HCT116 (cell line): ENCODE data around the gene MYOF. TPM values are rescaled to one million over a fixed set of nuclear protein-coding genes. Genes with fewer than 3 reads are reported as not detected.

Experiments used
- ATAC-seq: fragments of 200-7000 bp; cut with Tn5 transposase; 2 replicates; pipeline ENCODE4 v1.9.1; 2020; ENCODE audit warnings: mild to moderate bottlenecking, moderate library complexity
- BruUV-seq: library from RNA; stranded (reverse); fragments of 400-500 nt; replicated peaks from 2 replicates; lab custom pipeline; 2021; lab: Mats Ljungman, UMichigan
- CTCF ChIA-PET: fragments of 300-600 bp; sonication (Branson Sonifier 250); formaldehyde crosslinking; loops from one replicate; lab custom pipeline; 2021; ENCODE audit warnings: antibody characterized with exemption; lab: Charles Lee
- POLR2A ChIA-PET: fragments of 300-600, 350-600 bp; sonication (Branson Sonifier 250); formaldehyde crosslinking; loops from one replicate; lab custom pipeline; 2021; ENCODE audit warnings: antibody characterized with exemption; lab: Charles Lee
- RAD21 ChIA-PET, 2 experiments: fragments of 300-600 bp; sonication (Branson Sonifier 250); formaldehyde crosslinking; loops; one replicate each; lab custom pipeline; 2023; ENCODE audit warnings: low total read pairs in 2 of 2; ENCODE audit not compliant: uncharacterized antibody in 2 of 2, unreplicated experiment in 2 of 2, low non-redundant PET in 1 of 2; lab: Charles Lee
- DNase-seq: peaks from one replicate; pipeline ENCODE4 v3.0.0-alpha.2; 2010; ENCODE audit warnings: low read depth, low spot score
- H2AFZ ChIP-seq: fragments of 200-600 bp; shearing (Covaris generic), sonication (generic); 2 replicates; pipeline ENCODE4 v1.6.1; 2017; ENCODE audit warnings: low read depth, mixed run types, mixed read lengths, antibody characterized with exemption, low read length; ENCODE audit not compliant: poor library complexity, severe bottlenecking
- H3K27ac ChIP-seq: 2 replicates; pipeline ENCODE4 v1.5.1; 2012; ENCODE audit warnings: low read depth, low read length
- H3K27me3 ChIP-seq: fragments of 200-600 bp; sonication (generic); 2 replicates; pipeline ENCODE4 v1.6.1; 2016; ENCODE audit warnings: mixed run types, low read length, mixed read lengths; ENCODE audit not compliant: insufficient read depth
- H3K36me3 ChIP-seq, 2 experiments: fragments of 200-500 bp in 1 of 2; fragments of 200-600 bp in 1 of 2; sonication (Bioruptor generic) in 1 of 2; sonication (generic) in 1 of 2; 2 replicates each; pipeline versions ENCODE4 v1.5.1 to v1.6.1; 2014 to 2016; ENCODE audit warnings: low read length in 2 of 2, inconsistent platforms in 1 of 2, mixed read lengths in 1 of 2, mixed run types in 1 of 2; ENCODE audit not compliant: insufficient read depth in 2 of 2, control insufficient read depth in 1 of 2
- H3K4me1 ChIP-seq, 2 experiments: fragments of 200-600 bp in 1 of 2; sonication (generic) in 1 of 2; 2 replicates each; pipeline versions ENCODE4 v1.5.1 to v1.6.1; 2012 to 2017; ENCODE audit warnings: low read length in 2 of 2, inconsistent platforms in 1 of 2, mild to moderate bottlenecking in 1 of 2, mixed read lengths in 1 of 2, mixed run types in 1 of 2, moderate library complexity in 1 of 2; ENCODE audit not compliant: insufficient read depth in 2 of 2, control insufficient read depth in 1 of 2
- H3K4me2 ChIP-seq: fragments of 200-600 bp; sonication (generic); 2 replicates; pipeline ENCODE4 v1.6.1; 2017; ENCODE audit warnings: mixed run types, low read length, mixed read lengths
- H3K4me3 ChIP-seq, 2 experiments: fragments of 200-600 bp in 1 of 2; sonication (generic) in 1 of 2; replicated peaks in 1 of 2; 2 replicates each; pipeline ENCODE4 v1.5.1; 2011 to 2016; ENCODE audit warnings: low read length in 2 of 2, control low read depth in 1 of 2, low read depth in 1 of 2, mild to moderate bottlenecking in 1 of 2, mixed read lengths in 1 of 2, mixed run types in 1 of 2
- H3K79me2 ChIP-seq: fragments of 200-600 bp; sonication (generic); 2 replicates; pipeline ENCODE4 v1.6.1; 2017; ENCODE audit warnings: mild to moderate bottlenecking, mixed run types, low read length, moderate library complexity, mixed read lengths; ENCODE audit not compliant: insufficient read depth
- H3K9ac ChIP-seq: fragments of 200-600 bp; sonication (generic); 2 replicates; pipeline ENCODE4 v1.6.1; 2016; ENCODE audit warnings: low read length, mixed read lengths
- H3K9me2 ChIP-seq: fragments of 200-600 bp; sonication (generic), shearing (Covaris generic); 2 replicates; pipeline ENCODE4 v1.6.1; 2017; ENCODE audit warnings: mixed run types, mild to moderate bottlenecking, moderate library complexity; ENCODE audit not compliant: insufficient read depth
- H3K9me3 ChIP-seq, 2 experiments: fragments of 200-500 bp in 1 of 2; fragments of 200-600 bp in 1 of 2; sonication (Bioruptor generic) in 1 of 2; sonication (generic) in 1 of 2; 2 replicates each; pipeline ENCODE4 v1.6.1; 2014 to 2017; ENCODE audit warnings: low read length in 2 of 2, mixed read lengths in 2 of 2, inconsistent platforms in 1 of 2, low read depth in 1 of 2, mild to moderate bottlenecking in 1 of 2, mixed run types in 1 of 2, moderate library complexity in 1 of 2; ENCODE audit not compliant: control insufficient read depth in 1 of 2, insufficient read depth in 1 of 2
- H4K20me1 ChIP-seq: fragments of 200-600 bp; sonication (generic), shearing (Covaris generic); 2 replicates; pipeline ENCODE4 v1.6.1; 2017; ENCODE audit warnings: mixed run types, mild to moderate bottlenecking, moderate library complexity; ENCODE audit not compliant: insufficient read depth
- CBX3 ChIP-seq: IDR thresholded peaks from 2 replicates; pipeline ENCODE4 v1.6.1; 2012; ENCODE audit warnings: low read depth
- CTCF ChIP-seq, 3 experiments: fragments of 200-600 bp in 1 of 3; sonication (generic) in 1 of 3; IDR thresholded peaks in 2 of 3; conservative IDR thresholded peaks in 1 of 3; 2 replicates each; pipeline ENCODE4 v1.5.1; 2012 to 2017; ENCODE audit warnings: low read depth in 2 of 3, low read length in 2 of 3, antibody characterized with exemption in 1 of 3, borderline replicate concordance in 1 of 3, control low read depth in 1 of 3, mild to moderate bottlenecking in 1 of 3, mixed read lengths in 1 of 3, mixed run types in 1 of 3, moderate library complexity in 1 of 3; ENCODE audit not compliant: insufficient read depth in 1 of 3
- EGR1 ChIP-seq: IDR thresholded peaks from 2 replicates; pipeline ENCODE4 v1.6.1; 2012; ENCODE audit warnings: low read depth
- ELF1 ChIP-seq: IDR thresholded peaks from 2 replicates; pipeline ENCODE4 v1.6.1; 2012; ENCODE audit warnings: low read depth, borderline replicate concordance
- EZH2 ChIP-seq: fragments of 200-600 bp; sonication (generic); IDR thresholded peaks from 2 replicates; pipeline ENCODE4 v1.6.1; 2017; ENCODE audit warnings: antibody characterized with exemption, mixed run types
- EZH2phosphoT487 ChIP-seq: fragments of 200-600 bp; IDR thresholded peaks from 2 replicates; pipeline ENCODE4 v1.6.1; 2018; ENCODE audit warnings: antibody characterized with exemption, borderline replicate concordance
- FOSL1 ChIP-seq: IDR thresholded peaks from 2 replicates; pipeline ENCODE4 v1.6.1; 2012; ENCODE audit warnings: low read depth
- JUND ChIP-seq: IDR thresholded peaks from 2 replicates; pipeline ENCODE4 v1.6.1; 2012
- MAX ChIP-seq: IDR thresholded peaks from 2 replicates; pipeline ENCODE4 v1.6.1; 2012
- POLR2AphosphoS5 ChIP-seq: IDR thresholded peaks from 2 replicates; pipeline ENCODE4 v1.6.1; 2011; ENCODE audit warnings: mild to moderate bottlenecking, low read depth, low read length, moderate library complexity
- RAD21 ChIP-seq: IDR thresholded peaks from 2 replicates; pipeline ENCODE4 v1.6.1; 2012; ENCODE audit warnings: low read depth, mild to moderate bottlenecking
- REST ChIP-seq: IDR thresholded peaks from 2 replicates; pipeline ENCODE4 v1.6.1; 2012; ENCODE audit warnings: low read depth
- SIN3A ChIP-seq: IDR thresholded peaks from 2 replicates; pipeline ENCODE4 v1.6.1; 2012; ENCODE audit warnings: low read depth
- SP1 ChIP-seq: IDR thresholded peaks from 2 replicates; pipeline ENCODE4 v1.6.1; 2012; ENCODE audit warnings: low read depth
- SRF ChIP-seq: IDR thresholded peaks from 2 replicates; pipeline ENCODE4 v1.6.1; 2012; ENCODE audit warnings: low read depth
- TCF7L2 ChIP-seq: IDR thresholded peaks from 2 replicates; pipeline ENCODE4 v1.7.0; 2011; ENCODE audit warnings: borderline replicate concordance, inconsistent platforms; ENCODE audit not compliant: insufficient read depth, insufficient read length; ENCODE audit errors: extremely low read depth
- YY1 ChIP-seq: IDR thresholded peaks from 2 replicates; pipeline ENCODE4 v1.6.1; 2011; ENCODE audit warnings: low read length, low read depth, moderate library complexity, mild to moderate bottlenecking; ENCODE audit not compliant: insufficient replicate concordance; ENCODE audit errors: extremely low read depth
- ZBTB33 ChIP-seq: IDR thresholded peaks from 2 replicates; pipeline ENCODE4 v1.6.1; 2011; ENCODE audit warnings: mild to moderate bottlenecking, low read length, moderate library complexity; ENCODE audit not compliant: insufficient replicate concordance; ENCODE audit errors: extremely low read depth
- ZFX ChIP-seq: fragments of 450-650 bp; IDR thresholded peaks from 2 replicates; pipeline ENCODE4 v1.6.1; 2017
- ZNF274 ChIP-seq: fragments of 200-500 bp; sonication (Bioruptor generic); IDR thresholded peaks from 2 replicates; pipeline ENCODE4 v1.6.1; 2014; ENCODE audit warnings: mild to moderate bottlenecking, low read depth, low read length, inconsistent platforms
- intact Hi-C: fragments of 100-400 bp; cut with micrococcal nuclease; formaldehyde crosslinking; loops from 2 replicates; pipeline ENCODE4 v1.10.0; 2022
- total RNA-seq: library from RNA; stranded (reverse); gene quantifications from one replicate; pipeline ENCODE4 v1.2.1, GENCODE V29; 2021; ENCODE audit not compliant: unreplicated experiment

MYOF gene
- total RNA-seq, 1 experiment from 2014 or later, result 250 TPM

GRCh38 chr10:93416824-93417223, 65.3 kb downstream of the MYOF start:
- Histone ChIP-seq H4K20me1 (no peaks in the 10 kb centered on the region), H3K79me2 (peaks cover 79% of the 10 kb centered on the region), H3K27ac (no peak overlapping the region), H3K9ac (no peak overlapping the region), H3K4me2 (no peak overlapping the region), H3K36me3 (peaks cover 0 to 48% of the 10 kb centered on the region in 2 experiments; a peak in 2 of 4 replicates), H3K9me3 (no peaks in the 10 kb centered on the region), H3K27me3 (no peaks in the 10 kb centered on the region), H3K4me3 (no peak overlapping the region), H2AFZ (no peak overlapping the region), H3K4me1 (peaks cover 44 to 61% of the 10 kb centered on the region in 2 experiments), H3K9me2 (no peaks in the 10 kb centered on the region)
- ChIA-PET CTCF (no interaction called here), POLR2A (no interaction called here), RAD21 (no interaction called here)
- no peak for ATAC-seq
- no peak for DNase-seq
- TF ChIP-seq SIN3A (no peak), TCF7L2 (no peak), SP1 (no peak), EZH2phosphoT487 (no peak), SRF (no peak), REST (no peak), EGR1 (no peak), ZBTB33 (no peak), ELF1 (no peak), YY1 (no peak), RAD21 (no peak), ZNF274 (no peak), POLR2AphosphoS5 (no peak), ZFX (no peak), MAX (no peak), JUND (no peak), CTCF (IDR thresholded peaks at IDR 0.05 in 2 of 3, conservative IDR thresholded peaks at IDR 0.05 in 1 of 3; ENCODE audit: borderline replicate concordance in 1 of 3, insufficient read depth in 1 of 3, low read depth in 2 of 3, low read length in 2 of 3) (no peak), FOSL1 (no peak), EZH2 (no peak), CBX3 (no peak)
- intact Hi-C loops, result no loop called here
- BruUV-seq, result no TSS peak
